Suprapubic skin (tissue), 4 donors: Measurements from ENCODE around the gene SAMHD1. TPM values are rescaled to one million over a fixed set of nuclear protein-coding genes. Genes with fewer than 3 reads are reported as not detected.

ENCODE experiments used
- DNase-seq, 2 donors: peaks; one replicate each; pipeline ENCODE4 v3.0.0-alpha.2; 2019; ENCODE audit warnings: low spot score in 2 of 2
- H3K27ac ChIP-seq: fragments of 200-600 bp; sonication (generic); one replicate; pipeline ENCODE4 v1.5.1; 2019
- H3K27me3 ChIP-seq: fragments of 200-600 bp; sonication (generic); one replicate; pipeline ENCODE4 v1.5.1; 2019
- H3K36me3 ChIP-seq: fragments of 200-600 bp; sonication (generic); one replicate; pipeline ENCODE4 v1.5.1; 2019
- H3K4me1 ChIP-seq: fragments of 200-600 bp; sonication (generic); one replicate; pipeline ENCODE4 v1.5.1; 2019
- H3K4me3 ChIP-seq: fragments of 200-600 bp; sonication (generic); one replicate; pipeline ENCODE4 v1.5.1; 2019; ENCODE audit warnings: mild to moderate bottlenecking
- H3K9me3 ChIP-seq: fragments of 200-600 bp; sonication (generic); one replicate; pipeline ENCODE4 v1.5.1; 2019
- CTCF ChIP-seq, 2 donors: fragments of 200-600 bp in 1 of 2; fragments of 450-650 bp in 1 of 2; sonication (generic) in 1 of 2; IDR thresholded peaks; one replicate each; pipeline ENCODE4 v1.5.1; 2016 to 2019; ENCODE audit warnings: antibody characterized with exemption in 2 of 2, mild to moderate bottlenecking in 1 of 2, moderate library complexity in 1 of 2
- EP300 ChIP-seq: sonication (generic); formaldehyde crosslinking; IDR thresholded peaks from one replicate; pipeline ENCODE4 v1.6.1; 2017; ENCODE audit warnings: antibody characterized with exemption
- POLR2A ChIP-seq, 2 donors: fragments of 450-650 bp; IDR thresholded peaks; one replicate each; pipeline ENCODE4 v1.6.1; 2017; ENCODE audit warnings: antibody characterized with exemption in 2 of 2, mild to moderate bottlenecking in 2 of 2, moderate library complexity in 2 of 2
- POLR2AphosphoS5 ChIP-seq, 3 donors: sonication (generic); formaldehyde crosslinking; IDR thresholded peaks; one replicate each; pipeline ENCODE4 v1.6.1; 2017; ENCODE audit warnings: antibody characterized with exemption in 3 of 3
- WGBS: methylation state at CpG from one replicate; pipeline ENCODE4 v1.1.5; 2018; 5-methylcytosine and 5-hydroxymethylcytosine counted together
- total RNA-seq, 4 donors: library from RNA; depleted of rRNA; stranded (reverse); fragments of >200 nt; gene quantifications; one replicate each; pipeline ENCODE4 v1.1.0, GENCODE V29; 2016

Gene SAMHD1
- total RNA-seq, 4 donors from 2014 or later = 32.9 to 77.4 (median 44.2) TPM

GRCh38 chr20:36849333-36850065 lies 102.0 kb downstream of the SAMHD1 start:
- no peaks in the 10 kb centered on the region for H3K9me3 ChIP-seq
- peaks cover 63% of the 10 kb centered on the region for H3K4me1 ChIP-seq
- H3K27me3 ChIP-seq = no peaks in the 10 kb centered on the region
- H3K36me3 ChIP-seq = no peaks in the 10 kb centered on the region
- H3K4me3 ChIP-seq = no peak overlapping the region
- no peak overlapping the region for H3K27ac ChIP-seq
- TF ChIP-seq CTCF (IDR thresholded peaks at IDR 0.05) = no peak
- TF ChIP-seq EP300 = no peak
- no peak for TF ChIP-seq POLR2A (IDR thresholded peaks at IDR 0.05)
- no peak for TF ChIP-seq POLR2AphosphoS5 (IDR thresholded peaks at IDR 0.05)
- no peak for DNase-seq
- 93% methylated on average over 8 of the region's 9 CpGs for WGBS

- no peak for DNase-seq
- H3K4me1 ChIP-seq = peaks cover 60% of the 10 kb centered on the region
- no peaks in the 10 kb centered on the region for H3K27me3 ChIP-seq
- no peaks in the 10 kb centered on the region for H3K9me3 ChIP-seq
- TF ChIP-seq CTCF (IDR thresholded peaks at IDR 0.05) (no peak), POLR2AphosphoS5 (IDR thresholded peaks at IDR 0.05) (no peak), POLR2A (IDR thresholded peaks at IDR 0.05) (no peak), EP300 (no peak)
- no peak overlapping the region for H3K4me3 ChIP-seq
- no peaks in the 10 kb centered on the region for H3K36me3 ChIP-seq
- H3K27ac ChIP-seq = peak overlapping the region; percentile 83
Measured at GRCh38 chr20:36848677-36849076, 102.8 kb downstream of the SAMHD1 start.

GRCh38 chr20:36848078-36848660 lies 103.3 kb downstream of the SAMHD1 start:
- no peak for DNase-seq
- 51% methylated on average over 4 of the region's 6 CpGs for whole genome bisulfite sequencing
- TF ChIP-seq EP300 = no peak
- TF ChIP-seq CTCF (IDR thresholded peaks at IDR 0.05) = no peak
- no peak for TF ChIP-seq POLR2AphosphoS5 (IDR thresholded peaks at IDR 0.05)
- TF ChIP-seq POLR2A (IDR thresholded peaks at IDR 0.05) = no peak
- Histone ChIP-seq H3K9me3 (no peaks in the 10 kb centered on the region), H3K27me3 (no peaks in the 10 kb centered on the region), H3K27ac (peak overlapping the region; percentile 83), H3K36me3 (no peaks in the 10 kb centered on the region), H3K4me3 (no peak overlapping the region), H3K4me1 (peaks cover 60% of the 10 kb centered on the region)

- H3K9me3 ChIP-seq = no peaks in the 10 kb centered on the region
- H3K4me1 ChIP-seq = peaks cover 62% of the 10 kb centered on the region
Measured at GRCh38 chr20:36847710-36848040, 103.8 kb downstream of the SAMHD1 start.

More at GRCh38 chr20:36847710-36848040, 103.8 kb downstream of the SAMHD1 start:
- H3K36me3 ChIP-seq = no peaks in the 10 kb centered on the region
- no peak for DNase-seq
- no peak overlapping the region for H3K4me3 ChIP-seq
- H3K27me3 ChIP-seq = no peaks in the 10 kb centered on the region
- no peak for TF ChIP-seq CTCF (IDR thresholded peaks at IDR 0.05)
- no peak for TF ChIP-seq POLR2A (IDR thresholded peaks at IDR 0.05)
- no peak for TF ChIP-seq POLR2AphosphoS5 (IDR thresholded peaks at IDR 0.05)
- no peak for TF ChIP-seq EP300
- whole genome bisulfite sequencing = 71% methylated on average over 1 of the region's 1 CpG
- peak overlapping the region; percentile 83 for H3K27ac ChIP-seq
